ENCODE results near the gene SLC35G6.
A peak's percentile ranks its signal among the peaks of the same experiment; 100 is the strongest.
"Not testable (repeated sequence)": the region's sequence is repeated elsewhere in the genome, so short reads cannot be mapped to it uniquely, and the experiment has no call there.

SLC35G6 gene

GRCh38 chr17:7481275-7481674, at the start of gene SLC35G6:
SLC35G6 (plus strand) TSS chr17:7481446; CDS start chr17:7481517, 71 bp downstream.
- not testable (repeated sequence) for H3K9ac ChIP-seq (ENCODE audit: low read depth, low read length)

GRCh38 chr17:7432296-7432695, 49.0 kb upstream of the SLC35G6 start:
- Histone ChIP-seq H3K27ac (ENCODE audit: low read length) (no peak overlapping the region), H3K4me1 (ENCODE audit: insufficient read depth, low read length) (peaks cover 3% of the 10 kb centered on the region; the same call in 1 of the 2 replicates), H3K9me3 (ENCODE audit: insufficient read depth, low read depth, low read length) (no peaks in the 10 kb centered on the region), H3K36me3 (ENCODE audit: insufficient read depth, low read depth, low read length) (no peaks in the 10 kb centered on the region), H3K4me3 (ENCODE audit: low read length) (no peak overlapping the region), H3K9ac (ENCODE audit: low read depth, low read length) (no peak overlapping the region), H3K27me3 (ENCODE audit: insufficient read depth, low read length) (peaks cover 18% of the 10 kb centered on the region)

More at GRCh38 chr17:7481275-7481674, at the start of gene SLC35G6:
- Histone ChIP-seq H3K4me3 (ENCODE audit: low read length) (peak within 1 kb of the TSS; percentile 69; the same call in 1 of the 2 replicates), H3K4me1 (ENCODE audit: insufficient read depth, low read length) (peaks cover 25% of the 10 kb centered on the region)
- not testable (repeated sequence) for H3K36me3 ChIP-seq (ENCODE audit: insufficient read depth, low read depth, low read length); H3K27ac ChIP-seq (ENCODE audit: low read length); H3K27me3 ChIP-seq (ENCODE audit: insufficient read depth, low read length); H3K9me3 ChIP-seq (ENCODE audit: insufficient read depth, low read depth, low read length)

GRCh38 chr17:7435676-7436555, 45.3 kb upstream of the SLC35G6 start:
- H3K4me1 ChIP-seq (ENCODE audit: insufficient read depth, low read length), result peaks cover 17% of the 10 kb centered on the region; the same call in 1 of the 2 replicates

GRCh38 chr17:7436556-7437368, 44.5 kb upstream of the SLC35G6 start:
- H3K9me3 ChIP-seq (ENCODE audit: insufficient read depth, low read depth, low read length), result no peaks in the 10 kb centered on the region
- peaks cover 49% of the 10 kb centered on the region for H3K27me3 ChIP-seq (ENCODE audit: insufficient read depth, low read length)
- no peaks in the 10 kb centered on the region for H3K36me3 ChIP-seq (ENCODE audit: insufficient read depth, low read depth, low read length)
- H3K4me1 ChIP-seq (ENCODE audit: insufficient read depth, low read length), result peaks cover 26% of the 10 kb centered on the region; the same call in 1 of the 2 replicates
- H3K4me3 ChIP-seq (ENCODE audit: low read length), result peak overlapping the region; percentile 86
- H3K27ac ChIP-seq (ENCODE audit: low read length), result no peak overlapping the region
- H3K9ac ChIP-seq (ENCODE audit: low read depth, low read length), result peak overlapping the region; percentile 63; the same call in 1 of the 2 replicates

More at GRCh38 chr17:7435676-7436555, 45.3 kb upstream of the SLC35G6 start:
- Histone ChIP-seq H3K36me3 (ENCODE audit: insufficient read depth, low read depth, low read length) (no peaks in the 10 kb centered on the region), H3K27me3 (ENCODE audit: insufficient read depth, low read length) (peaks cover 44% of the 10 kb centered on the region), H3K27ac (ENCODE audit: low read length) (no peak overlapping the region), H3K9ac (ENCODE audit: low read depth, low read length) (peak overlapping the region; percentile 63; the same call in 1 of the 2 replicates), H3K4me3 (ENCODE audit: low read length) (peak overlapping the region; percentile 86), H3K9me3 (ENCODE audit: insufficient read depth, low read depth, low read length) (no peaks in the 10 kb centered on the region)

- peaks cover 53% of the 10 kb centered on the region for H3K27me3 ChIP-seq (ENCODE audit: insufficient read depth, low read length)
- no peaks in the 10 kb centered on the region for H3K36me3 ChIP-seq (ENCODE audit: insufficient read depth, low read depth, low read length)
- H3K9ac ChIP-seq (ENCODE audit: low read depth, low read length), result peak overlapping the region; percentile 14; the same call in 1 of the 2 replicates
- no peaks in the 10 kb centered on the region for H3K9me3 ChIP-seq (ENCODE audit: insufficient read depth, low read depth, low read length)
- peaks cover 28% of the 10 kb centered on the region; the same call in 1 of the 2 replicates for H3K4me1 ChIP-seq (ENCODE audit: insufficient read depth, low read length)
- peak overlapping the region; percentile 86 for H3K4me3 ChIP-seq (ENCODE audit: low read length)
- H3K27ac ChIP-seq (ENCODE audit: low read length), result no peak overlapping the region
Measured at GRCh38 chr17:7437369-7437863, 43.8 kb upstream of the SLC35G6 start.

GRCh38 chr17:7437950-7438614, 43.2 kb upstream of the SLC35G6 start:
- Histone ChIP-seq H3K4me3 (ENCODE audit: low read length) (peak overlapping the region; percentile 86), H3K27me3 (ENCODE audit: insufficient read depth, low read length) (peaks cover 60% of the 10 kb centered on the region), H3K27ac (ENCODE audit: low read length) (no peak overlapping the region), H3K9ac (ENCODE audit: low read depth, low read length) (peak overlapping the region; percentile 64; the same call in 1 of the 2 replicates), H3K36me3 (ENCODE audit: insufficient read depth, low read depth, low read length) (no peaks in the 10 kb centered on the region), H3K9me3 (ENCODE audit: insufficient read depth, low read depth, low read length) (no peaks in the 10 kb centered on the region), H3K4me1 (ENCODE audit: insufficient read depth, low read length) (peaks cover 28% of the 10 kb centered on the region; the same call in 1 of the 2 replicates)

- H3K9me3 ChIP-seq (ENCODE audit: insufficient read depth, low read depth, low read length), result no peaks in the 10 kb centered on the region
- H3K4me1 ChIP-seq (ENCODE audit: insufficient read depth, low read length), result peaks cover 28% of the 10 kb centered on the region; the same call in 1 of the 2 replicates
- peaks cover 67% of the 10 kb centered on the region for H3K27me3 ChIP-seq (ENCODE audit: insufficient read depth, low read length)
- no peak overlapping the region for H3K27ac ChIP-seq (ENCODE audit: low read length)
- peak overlapping the region; percentile 86 for H3K4me3 ChIP-seq (ENCODE audit: low read length)
- peak overlapping the region; percentile 64; the same call in 1 of the 2 replicates for H3K9ac ChIP-seq (ENCODE audit: low read depth, low read length)
- H3K36me3 ChIP-seq (ENCODE audit: insufficient read depth, low read depth, low read length), result no peaks in the 10 kb centered on the region
Measured at GRCh38 chr17:7438656-7439460, 42.4 kb upstream of the SLC35G6 start.

GRCh38 chr17:7439462-7440112, 41.7 kb upstream of the SLC35G6 start, which contains the start of gene FGF11:
FGF11 (plus strand) TSS chr17:7439512; CDS start chr17:7439621, 109 bp downstream.
- Histone ChIP-seq H3K27me3 (ENCODE audit: insufficient read depth, low read length) (peaks cover 75% of the 10 kb centered on the region), H3K4me1 (ENCODE audit: insufficient read depth, low read length) (peaks cover 31% of the 10 kb centered on the region; the same call in 1 of the 2 replicates), H3K36me3 (ENCODE audit: insufficient read depth, low read depth, low read length) (no peaks in the 10 kb centered on the region), H3K27ac (ENCODE audit: low read length) (peak within 1 kb of the TSS; percentile 96), H3K4me3 (ENCODE audit: low read length) (peak within 1 kb of the TSS; percentile 86), H3K9ac (ENCODE audit: low read depth, low read length) (peak within 1 kb of the TSS; percentile 92), H3K9me3 (ENCODE audit: insufficient read depth, low read depth, low read length) (no peaks in the 10 kb centered on the region)

GRCh38 chr17:7440113-7440833, 41.0 kb upstream of the SLC35G6 start:
- Histone ChIP-seq H3K9me3 (ENCODE audit: insufficient read depth, low read depth, low read length) (no peaks in the 10 kb centered on the region), H3K27me3 (ENCODE audit: insufficient read depth, low read length) (peaks cover 76% of the 10 kb centered on the region), H3K4me3 (ENCODE audit: low read length) (peak overlapping the region; percentile 86), H3K36me3 (ENCODE audit: insufficient read depth, low read depth, low read length) (no peaks in the 10 kb centered on the region), H3K9ac (ENCODE audit: low read depth, low read length) (peak overlapping the region; percentile 92), H3K4me1 (ENCODE audit: insufficient read depth, low read length) (peaks cover 33% of the 10 kb centered on the region; the same call in 1 of the 2 replicates), H3K27ac (ENCODE audit: low read length) (peak overlapping the region; percentile 96)

Measured in iPS-20b (cell line).